AG08395 (cell line): ENCODE data around the gene OR13J1.

Experiments used
- DNase-seq: peaks from one replicate; pipeline ENCODE4 v3.0.0; 2012; ENCODE audit warnings: mixed read lengths, low spot score

Gene OR13J1

DNA sequence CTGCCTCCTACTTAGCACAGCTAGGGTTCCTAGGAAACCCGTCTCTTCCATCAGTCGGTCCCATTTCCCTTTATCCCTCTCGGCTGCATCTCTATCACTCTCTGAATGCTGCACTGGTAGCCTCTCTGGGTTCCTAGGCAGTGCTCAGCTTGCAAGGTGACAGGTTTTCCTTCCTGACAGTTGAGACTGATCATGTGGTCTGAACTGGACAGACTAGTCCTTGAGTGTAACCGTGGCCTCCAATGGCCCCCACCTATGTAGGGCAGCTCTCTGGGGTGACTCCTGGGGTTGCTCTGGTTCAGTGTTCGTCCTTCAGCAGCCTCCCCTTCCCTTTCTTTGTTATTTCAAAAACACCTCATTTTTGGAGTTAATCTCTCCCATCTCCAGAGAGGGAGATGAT is 37.4 kb downstream of the OR13J1 start:
- DNase-seq: no peak

DNA sequence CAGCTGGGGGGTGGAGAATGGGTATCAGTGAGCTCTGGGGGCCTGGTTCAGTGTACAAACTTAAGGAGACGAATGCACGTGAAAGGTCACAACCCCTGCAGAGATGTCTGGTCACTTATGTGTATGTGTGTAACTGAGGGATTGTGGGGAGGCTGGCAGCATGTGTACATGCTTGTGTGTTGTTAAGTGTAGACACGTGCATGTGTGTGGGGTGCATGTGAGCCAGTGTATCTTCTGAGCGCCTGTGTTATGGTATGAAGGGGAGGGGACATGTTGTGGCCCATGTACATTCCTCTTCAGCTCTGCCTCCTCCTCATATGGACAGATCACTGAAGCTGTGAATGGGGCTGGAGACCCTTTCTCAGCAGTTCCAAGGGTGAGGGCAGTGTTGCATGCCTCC is 39.2 kb downstream of the OR13J1 start:
- no peak for DNase-seq

GRCh38 chr9:35829764-35830096 is 40.5 kb downstream of the OR13J1 start:
- no peak for DNase-seq

DNA sequence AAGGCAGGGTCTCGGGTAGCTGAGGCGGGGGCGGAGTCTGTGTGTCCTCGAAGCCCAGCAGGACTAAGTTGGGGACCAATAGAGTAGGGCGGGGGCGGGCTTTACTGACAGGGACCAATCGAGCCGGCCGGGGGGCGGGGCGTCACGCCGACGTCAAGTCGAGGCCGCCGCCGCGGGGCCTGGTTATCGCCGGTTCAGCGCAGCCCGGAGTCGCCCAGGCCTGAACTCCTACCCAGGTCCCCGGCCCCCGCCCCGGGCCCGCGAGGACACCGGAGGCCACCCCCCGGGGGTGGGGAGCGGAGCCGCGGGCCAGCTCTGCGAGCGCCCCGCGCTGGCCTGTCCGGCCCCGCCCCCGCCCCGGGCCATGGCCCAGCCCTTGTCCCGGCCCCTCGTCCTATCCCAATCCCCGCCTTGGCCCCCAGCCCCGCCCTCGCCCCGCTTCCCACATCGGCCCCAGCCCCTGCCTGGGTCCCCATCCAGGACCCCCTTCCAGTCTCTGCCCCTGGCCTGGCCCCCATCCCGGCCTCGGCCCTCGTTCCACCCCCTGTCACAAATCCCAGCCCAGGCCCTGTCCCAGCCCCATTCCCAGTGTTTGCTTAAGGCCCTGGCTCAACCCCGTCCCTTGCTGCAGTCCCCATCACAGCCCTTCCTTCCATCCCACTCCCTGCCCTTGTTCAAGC is 41.0 kb downstream of the OR13J1 start, which contains the start of gene TMEM8B:
TSS of gene TMEM8B (plus strand) at position 145 of the 680 bp plus-strand sequence. CDS start at position 365, 220 bp downstream.
- DNase-seq: peak; percentile 97

GRCh38 chr9:35828716-35829083 is 41.5 kb downstream of the OR13J1 start, which contains the start of gene FAM221B:
TSS of gene FAM221B (minus strand) at chr9:35828732. CDS start at chr9:35826161, 2,571 bp downstream.
- no peak for DNase-seq

DNA sequence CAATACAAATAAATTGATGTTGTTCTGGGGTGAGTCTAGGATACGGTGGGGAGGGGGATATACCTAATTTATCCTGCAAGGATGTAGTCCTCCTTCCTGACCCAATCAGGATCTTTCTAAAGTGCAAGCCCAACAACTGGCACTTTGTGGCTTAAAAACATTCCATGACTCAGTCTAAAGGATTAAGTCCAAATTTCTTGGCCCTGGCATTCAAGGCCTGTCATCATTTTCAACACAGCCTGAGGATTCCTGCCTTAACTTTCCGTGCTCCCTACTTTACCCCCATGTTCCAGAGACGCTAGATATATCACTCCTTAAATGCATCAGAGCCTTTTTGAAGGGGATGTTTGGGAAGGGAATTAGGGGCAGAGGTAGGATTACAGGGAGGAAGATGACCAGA is 42.7 kb downstream of the OR13J1 start:
- DNase-seq: peak; percentile 65

GRCh38 chr9:35826071-35826701 is 44.0 kb downstream of the OR13J1 start:
- DNase-seq: peak; percentile 62

DNA sequence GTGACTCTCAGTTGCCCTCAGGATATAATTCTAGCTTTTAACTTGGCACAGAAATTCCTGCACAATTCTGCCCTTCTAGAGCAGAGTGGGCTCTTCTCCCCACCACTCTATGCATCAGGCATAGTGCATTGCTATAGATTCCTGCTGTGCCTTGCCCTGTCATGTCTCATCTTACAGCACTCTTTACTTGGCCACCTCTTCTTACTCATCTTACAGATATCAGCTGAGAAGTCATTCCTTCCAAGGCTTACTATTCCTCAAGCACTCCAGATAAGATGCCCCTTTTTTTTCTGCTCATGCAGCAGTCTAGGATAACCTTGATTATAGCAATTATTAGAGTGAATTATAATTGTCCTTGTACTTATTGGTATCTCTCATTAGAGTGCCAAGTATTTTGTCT is 47.3 kb downstream of the OR13J1 start:
- DNase-seq: no peak

DNA sequence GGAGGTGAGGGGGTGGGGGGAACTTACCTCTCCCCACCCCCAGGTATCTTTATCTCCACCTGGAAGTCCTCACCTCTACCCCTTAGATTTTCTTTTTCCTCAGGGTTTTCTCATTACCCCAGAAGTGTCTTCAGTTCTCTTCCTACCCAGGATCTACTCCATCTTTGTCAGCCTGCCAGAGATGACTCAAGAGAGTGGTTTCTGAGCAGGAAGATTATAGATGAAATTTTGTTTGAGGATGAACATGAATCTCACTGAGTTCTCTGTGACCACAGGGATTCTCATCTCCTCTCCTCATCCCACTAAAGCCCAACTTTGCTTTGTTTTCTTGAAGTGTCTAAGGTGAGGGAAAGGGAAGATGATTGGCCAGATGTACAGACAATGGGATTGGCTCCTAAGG is 50.1 kb downstream of the OR13J1 start:
- peak; percentile 76 for DNase-seq
